Measurements from ENCODE around the gene CPNE8. TPM values are rescaled to one million over a fixed set of nuclear protein-coding genes. Genes with fewer than 3 reads are reported as not detected.

CPNE8 gene
- total RNA-seq, 1 experiment from 2014 or later = 13.5 TPM

GRCh38 chr12:38732761-38733160 is 172.6 kb downstream of the CPNE8 start:
- Mint-ChIP-seq H3K36me3 (ENCODE audit: insufficient read depth, unreplicated experiment) (no peaks in the 10 kb centered on the region), H3K27ac (ENCODE audit: unreplicated experiment) (no peak overlapping the region), H3K4me1 (ENCODE audit: low read depth, unreplicated experiment) (no peaks in the 10 kb centered on the region), H3K4me3 (ENCODE audit: unreplicated experiment) (no peak overlapping the region), H3K9me3 (ENCODE audit: unreplicated experiment) (no peaks in the 10 kb centered on the region), H3K27me3 (ENCODE audit: insufficient read depth, unreplicated experiment) (no peaks in the 10 kb centered on the region)
- no peaks in the 10 kb centered on the region for H3K4me1 ChIP-seq
- no peak for DNase-seq
- intact Hi-C loops (cut with micrococcal nuclease; ENCODE audit: unreplicated experiment) = no loop called here
- no peaks in the 10 kb centered on the region for H3K36me3 ChIP-seq (ENCODE audit: control insufficient read depth, insufficient read depth, low read length)
- no peak overlapping the region for H3K4me3 ChIP-seq (ENCODE audit: low read depth, low read length)
- no peaks in the 10 kb centered on the region for H3K9me3 ChIP-seq
- H3K27me3 ChIP-seq (replicated peaks; ENCODE audit: control insufficient read depth, insufficient read depth, low read length) = no peaks in the 10 kb centered on the region
- no peak for TF ChIP-seq CTCF (IDR thresholded peaks at IDR 0.05; ENCODE audit: insufficient read depth in 1 of 2, low read depth in 1 of 2, low read length in 1 of 2, severe bottlenecking in 1 of 2, unreplicated experiment in 1 of 2)
- ChIA-PET POLR2A (no interaction called here), CTCF (no interaction called here)
- BruUV-seq (replicated peaks) = no TSS peak

- no peak overlapping the region for H3K4me3 ChIP-seq (ENCODE audit: low read depth, low read length)
- no peaks in the 10 kb centered on the region for H3K27me3 Mint-ChIP-seq (ENCODE audit: insufficient read depth, unreplicated experiment)
- H3K4me1 Mint-ChIP-seq (ENCODE audit: low read depth, unreplicated experiment) = no peaks in the 10 kb centered on the region
- H3K36me3 Mint-ChIP-seq (ENCODE audit: insufficient read depth, unreplicated experiment) = no peaks in the 10 kb centered on the region
- H3K27me3 ChIP-seq (replicated peaks; ENCODE audit: control insufficient read depth, insufficient read depth, low read length) = no peaks in the 10 kb centered on the region
- no peak overlapping the region for H3K27ac Mint-ChIP-seq (ENCODE audit: unreplicated experiment)
- H3K4me3 Mint-ChIP-seq (ENCODE audit: unreplicated experiment) = no peak overlapping the region
- H3K9me3 Mint-ChIP-seq (ENCODE audit: unreplicated experiment) = no peaks in the 10 kb centered on the region
- CTCF ChIA-PET = no interaction called here
- no peaks in the 10 kb centered on the region for H3K4me1 ChIP-seq
- BruUV-seq (replicated peaks) = no TSS peak
- H3K9me3 ChIP-seq = no peaks in the 10 kb centered on the region
- POLR2A ChIA-PET = no interaction called here
- no peak for TF ChIP-seq CTCF (IDR thresholded peaks at IDR 0.05; ENCODE audit: insufficient read depth in 1 of 2, low read depth in 1 of 2, low read length in 1 of 2, severe bottlenecking in 1 of 2, unreplicated experiment in 1 of 2)
- no peak for DNase-seq
- H3K36me3 ChIP-seq (ENCODE audit: control insufficient read depth, insufficient read depth, low read length) = no peaks in the 10 kb centered on the region
- intact Hi-C loops (cut with micrococcal nuclease; ENCODE audit: unreplicated experiment) = no loop called here
Measured at GRCh38 chr12:38728894-38729293, 176.5 kb downstream of the CPNE8 start.

GRCh38 chr12:38721611-38722252 is 183.7 kb downstream of the CPNE8 start:
- Histone ChIP-seq H3K4me1 (no peaks in the 10 kb centered on the region), H3K9me3 (no peaks in the 10 kb centered on the region), H3K4me3 (ENCODE audit: low read depth, low read length) (no peak overlapping the region), H3K27me3 (replicated peaks; ENCODE audit: control insufficient read depth, insufficient read depth, low read length) (no peaks in the 10 kb centered on the region), H3K36me3 (ENCODE audit: control insufficient read depth, insufficient read depth, low read length) (no peaks in the 10 kb centered on the region)
- H3K9me3 Mint-ChIP-seq (ENCODE audit: unreplicated experiment) = peaks cover 3% of the 10 kb centered on the region
- ChIA-PET POLR2A (no interaction called here), CTCF (no interaction called here)
- no peak for DNase-seq
- no peak for TF ChIP-seq CTCF (IDR thresholded peaks at IDR 0.05; ENCODE audit: insufficient read depth in 1 of 2, low read depth in 1 of 2, low read length in 1 of 2, severe bottlenecking in 1 of 2, unreplicated experiment in 1 of 2)
- H3K27ac Mint-ChIP-seq (ENCODE audit: unreplicated experiment) = no peak overlapping the region
- no TSS peak for BruUV-seq (replicated peaks)
- no peaks in the 10 kb centered on the region for H3K27me3 Mint-ChIP-seq (ENCODE audit: insufficient read depth, unreplicated experiment)
- H3K36me3 Mint-ChIP-seq (ENCODE audit: insufficient read depth, unreplicated experiment) = no peaks in the 10 kb centered on the region
- intact Hi-C loops (cut with micrococcal nuclease; ENCODE audit: unreplicated experiment) = no loop called here
- no peaks in the 10 kb centered on the region for H3K4me1 Mint-ChIP-seq (ENCODE audit: low read depth, unreplicated experiment)
- H3K4me3 Mint-ChIP-seq (ENCODE audit: unreplicated experiment) = no peak overlapping the region
